Endothelial cell (in vitro differentiated cells): ENCODE data around the gene CCDC191. TPM values are rescaled to one million over a fixed set of nuclear protein-coding genes. Genes with fewer than 3 reads are reported as not detected.

ENCODE experiments used
- DNase-seq: peaks from one replicate; pipeline ENCODE4 v3.0.0; 2021; ENCODE audit warnings: low spot score
- H3K27ac Mint-ChIP-seq: one replicate; pipeline ENCODE4 v1.8.0; 2021; ENCODE audit warnings: mixed read lengths, inconsistent platforms; ENCODE audit not compliant: unreplicated experiment
- H3K27me3 Mint-ChIP-seq: one replicate; pipeline ENCODE4 v1.8.0; 2021; ENCODE audit warnings: mild to moderate bottlenecking, moderate library complexity, mixed read lengths, inconsistent platforms; ENCODE audit not compliant: unreplicated experiment
- H3K36me3 Mint-ChIP-seq: one replicate; pipeline ENCODE4 v1.8.0; 2021; ENCODE audit warnings: mild to moderate bottlenecking, low read depth, mixed read lengths, inconsistent platforms; ENCODE audit not compliant: unreplicated experiment
- H3K4me1 Mint-ChIP-seq: one replicate; pipeline ENCODE4 v1.8.0; 2021; ENCODE audit warnings: mild to moderate bottlenecking, mixed read lengths, inconsistent platforms; ENCODE audit not compliant: unreplicated experiment
- H3K4me3 Mint-ChIP-seq: one replicate; pipeline ENCODE4 v1.8.0; 2021; ENCODE audit warnings: mild to moderate bottlenecking, mixed read lengths, inconsistent platforms; ENCODE audit not compliant: unreplicated experiment
- H3K9me3 Mint-ChIP-seq: one replicate; pipeline ENCODE4 v1.8.0; 2021; ENCODE audit warnings: mixed read lengths, inconsistent platforms; ENCODE audit not compliant: unreplicated experiment
- CTCF ChIP-seq: fragments of 200-600 bp; sonication (generic); IDR thresholded peaks from one replicate; pipeline ENCODE4 v1.5.0; 2021; ENCODE audit warnings: antibody characterized with exemption; ENCODE audit not compliant: unreplicated experiment
- total RNA-seq: library from RNA; stranded (reverse); fragmentation: NEBNext Ultra II Directional; extraction: Animal tissue kit (Norgen Biotek cat#: 25700); gene quantifications from one replicate; pipeline ENCODE4 v1.2.1, GENCODE V29; 2021; ENCODE audit not compliant: unreplicated experiment

Gene CCDC191
- total RNA-seq, 1 donor from 2014 or later = 4.0 TPM

GRCh38 chr3:114089675-114090074 lies 33.3 kb upstream of the CCDC191 start:
- no peak for DNase-seq
- Mint-ChIP-seq H3K27ac (no peak overlapping the region), H3K36me3 (peaks cover 21% of the 10 kb centered on the region), H3K4me3 (no peak overlapping the region), H3K27me3 (no peaks in the 10 kb centered on the region), H3K4me1 (peaks cover 22% of the 10 kb centered on the region), H3K9me3 (no peaks in the 10 kb centered on the region)
- TF ChIP-seq CTCF = no peak

GRCh38 chr3:114086356-114086755 lies 30.0 kb upstream of the CCDC191 start:
- TF ChIP-seq CTCF = no peak
- H3K27ac Mint-ChIP-seq = no peak overlapping the region
- no peaks in the 10 kb centered on the region for H3K27me3 Mint-ChIP-seq
- no peak for DNase-seq
- H3K4me1 Mint-ChIP-seq = no peaks in the 10 kb centered on the region
- H3K36me3 Mint-ChIP-seq = peaks cover 25% of the 10 kb centered on the region
- H3K9me3 Mint-ChIP-seq = no peaks in the 10 kb centered on the region
- H3K4me3 Mint-ChIP-seq = peak overlapping the region; percentile 42

GRCh38 chr3:114083112-114083511 lies 26.8 kb upstream of the CCDC191 start:
- peaks cover 26% of the 10 kb centered on the region for H3K36me3 Mint-ChIP-seq
- H3K27ac Mint-ChIP-seq = no peak overlapping the region
- no peaks in the 10 kb centered on the region for H3K9me3 Mint-ChIP-seq
- no peaks in the 10 kb centered on the region for H3K27me3 Mint-ChIP-seq
- TF ChIP-seq CTCF = no peak
- no peak overlapping the region for H3K4me3 Mint-ChIP-seq
- DNase-seq = no peak
- peaks cover 13% of the 10 kb centered on the region for H3K4me1 Mint-ChIP-seq

GRCh38 chr3:114081037-114081436 lies 24.7 kb upstream of the CCDC191 start:
- Mint-ChIP-seq H3K27me3 (no peaks in the 10 kb centered on the region), H3K4me1 (peaks cover 13% of the 10 kb centered on the region), H3K27ac (no peak overlapping the region), H3K4me3 (no peak overlapping the region), H3K36me3 (peaks cover 24% of the 10 kb centered on the region), H3K9me3 (no peaks in the 10 kb centered on the region)
- no peak for DNase-seq
- TF ChIP-seq CTCF = no peak

- Mint-ChIP-seq H3K36me3 (peaks cover 19% of the 10 kb centered on the region), H3K27me3 (no peaks in the 10 kb centered on the region), H3K9me3 (no peaks in the 10 kb centered on the region), H3K4me3 (peak overlapping the region; percentile 43), H3K4me1 (peaks cover 13% of the 10 kb centered on the region), H3K27ac (peak overlapping the region; percentile 85)
- DNase-seq = no peak
- no peak for TF ChIP-seq CTCF
These were observed 23.9 kb upstream of the CCDC191 start for GRCh38 chr3:114080201-114080600.
